B cell (primary cell): Measurements from ENCODE around the gene MELK. TPM values are rescaled to one million over a fixed set of nuclear protein-coding genes. Genes with fewer than 3 reads are reported as not detected.

Experiments
- ATAC-seq: fragments of 200-7000 bp; cut with Tn5 transposase; one replicate; pipeline ENCODE4 v1.10.0; 2021; ENCODE audit warnings: low read depth, mild to moderate bottlenecking, moderate number of reproducible peaks, moderate library complexity
- CTCF ChIA-PET: fragments of 350-600 bp; sonication (Branson Sonifier 250); formaldehyde crosslinking; loops from one replicate; lab custom pipeline; 2021; ENCODE audit warnings: antibody characterized with exemption, inconsistent platforms; lab: Charles Lee
- POLR2A ChIA-PET: fragments of 350-600 bp; sonication (Branson Sonifier 250); formaldehyde crosslinking; loops from one replicate; lab custom pipeline; 2021; ENCODE audit warnings: antibody characterized with exemption; lab: Charles Lee
- DNase-seq: peaks from one replicate; pipeline ENCODE4 v3.0.0; 2013
- H2AFZ ChIP-seq: 2 replicates; pipeline ENCODE4 v1.6.1; 2012; ENCODE audit warnings: mild to moderate bottlenecking, low read depth, low read length; ENCODE audit not compliant: insufficient read depth, poor library complexity, severe bottlenecking
- H3K27ac ChIP-seq, 2 donors: 1 replicate in 1 of 2; 2 replicates in 1 of 2; pipeline ENCODE4 v1.5.1; 2012 to 2013; ENCODE audit warnings: low read length in 2 of 2, mild to moderate bottlenecking in 2 of 2, moderate library complexity in 1 of 2
- H3K27me3 ChIP-seq, 4 experiments: fragments of 200-600 bp in 1 of 4; sonication (generic) in 1 of 4; replicated peaks in 1 of 4; 1 replicate in 2 of 4; 2 replicates in 2 of 4; pipeline versions ENCODE4 v1.6.1 to v1.7.0; 2013 to 2016; ENCODE audit warnings: low read length in 3 of 4, mild to moderate bottlenecking in 2 of 4, mixed read lengths in 1 of 4, moderate library complexity in 1 of 4; ENCODE audit not compliant: insufficient read depth in 4 of 4, control insufficient read depth in 3 of 4; ENCODE audit errors: control extremely low read depth in 1 of 4
- H3K36me3 ChIP-seq, 2 experiments: replicated peaks in 1 of 2; 1 replicate in 1 of 2; 2 replicates in 1 of 2; pipeline versions ENCODE4 v1.6.1 to v1.7.1; 2013; ENCODE audit warnings: low read length in 1 of 2; ENCODE audit not compliant: insufficient read depth in 2 of 2, control insufficient read depth in 1 of 2; ENCODE audit errors: control extremely low read depth in 1 of 2, extremely low read depth in 1 of 2
- H3K4me1 ChIP-seq, 2 donors: fragments of 200-600 bp in 1 of 2; sonication (generic) in 1 of 2; 1 replicate in 1 of 2; 2 replicates in 1 of 2; pipeline versions ENCODE4 v1.5.1 to v1.6.1; 2013 to 2017; ENCODE audit warnings: low read length in 2 of 2; ENCODE audit not compliant: control insufficient read depth in 2 of 2, insufficient read depth in 2 of 2
- H3K4me2 ChIP-seq: replicated peaks from 2 replicates; pipeline ENCODE3; 2012; ENCODE audit warnings: mild to moderate bottlenecking, low read depth, low read length; ENCODE audit not compliant: poor library complexity, severe bottlenecking
- H3K4me3 ChIP-seq, 5 experiments: fragments of 200-600 bp in 1 of 5; sonication (generic) in 1 of 5; 1 replicate in 3 of 5; 2 replicates in 2 of 5; pipeline versions ENCODE4 v1.5.1 to v1.7.0; 2011 to 2016; ENCODE audit warnings: low read length in 4 of 5, mild to moderate bottlenecking in 4 of 5, low read depth in 2 of 5, control low read depth in 1 of 5, moderate library complexity in 1 of 5; ENCODE audit not compliant: insufficient read depth in 1 of 5; ENCODE audit errors: control extremely low read depth in 1 of 5, extremely low read depth in 1 of 5
- H3K79me2 ChIP-seq: fragments of 200-600 bp; sonication (generic); one replicate; pipeline ENCODE4 v1.6.0; 2016; ENCODE audit warnings: low read length; ENCODE audit not compliant: control insufficient read depth, insufficient read depth
- H3K9ac ChIP-seq: fragments of 200-600 bp; sonication (generic); 2 replicates; pipeline ENCODE4 v1.6.1; 2017; ENCODE audit warnings: mild to moderate bottlenecking, low read length, moderate library complexity
- H3K9me3 ChIP-seq, 3 donors: one replicate each; pipeline versions ENCODE4 v1.6.1 to v1.7.1; 2013; ENCODE audit warnings: low read length in 2 of 3; ENCODE audit not compliant: control insufficient read depth in 2 of 3, insufficient read depth in 1 of 3; ENCODE audit errors: control extremely low read depth in 1 of 3
- H4K20me1 ChIP-seq: 2 replicates; pipeline ENCODE4 v1.6.0; 2012; ENCODE audit warnings: mild to moderate bottlenecking, low read length; ENCODE audit not compliant: insufficient read depth, control insufficient read depth, poor library complexity, severe bottlenecking
- H3K27ac Mint-ChIP-seq: one replicate; pipeline ENCODE4 v1.8.0; 2021; ENCODE audit warnings: mixed read lengths
- H3K27me3 Mint-ChIP-seq: one replicate; pipeline ENCODE4 v1.8.0; 2021; ENCODE audit warnings: mixed read lengths
- H3K4me1 Mint-ChIP-seq: one replicate; pipeline ENCODE4 v1.8.0; 2021; ENCODE audit warnings: mixed read lengths
- H3K4me3 Mint-ChIP-seq: one replicate; pipeline ENCODE4 v1.8.0; 2021; ENCODE audit warnings: mixed read lengths
- H3K9me3 Mint-ChIP-seq: one replicate; pipeline ENCODE4 v1.8.0; 2022; ENCODE audit warnings: mixed read lengths; ENCODE audit not compliant: insufficient read depth
- CTCF ChIP-seq: fragments of 200-600 bp; IDR thresholded peaks from one replicate; pipeline ENCODE4 v1.8.0; 2022; ENCODE audit warnings: antibody characterized with exemption, mild to moderate bottlenecking
- EZH2 ChIP-seq: IDR thresholded peaks from 2 replicates; pipeline ENCODE4 v1.6.1; 2012; ENCODE audit warnings: borderline replicate concordance, low read depth, mild to moderate bottlenecking, moderate library complexity, low read length; ENCODE audit not compliant: insufficient read depth, poor library complexity, severe bottlenecking
- WGBS: methylation state at CpG from one replicate; pipeline ENCODE4 v1.1.5; 2013; ENCODE audit warnings: missing lambda C conversion rate; ENCODE audit not compliant: insufficient coverage; 5-methylcytosine and 5-hydroxymethylcytosine counted together
- intact Hi-C: fragments of 100-400 bp; cut with micrococcal nuclease; formaldehyde crosslinking; loops from one replicate; pipeline ENCODE4 v1.10.0; 2022
- polyA plus RNA-seq: library from polyadenylated mRNA; depleted of rRNA; stranded (reverse); fragments of >200 nt; gene quantifications from 2 replicates; pipeline ENCODE4 v1.2.3, GENCODE V29; 2012
- total RNA-seq, 2 donors: library from RNA; stranded (reverse); fragments of 120-200 nt in 1 of 2; gene quantifications; 1 replicate in 1 of 2; 2 replicates in 1 of 2; pipeline versions ENCODE4 v1.2.3 to v1.2.4, GENCODE V29; 2013 to 2022

MELK gene
- total and polyA plus RNA-seq, 2 donors (not counting 1 experiment from before 2014, with no cell fraction given) = 0.17 to 0.18 TPM

GRCh38 chr9:36592801-36593583 lies 20.3 kb downstream of the MELK start:
- Histone ChIP-seq H3K79me2 (no peaks in the 10 kb centered on the region), H3K9me3 (no peaks in the 10 kb centered on the region), H3K4me2 (no peak overlapping the region), H3K4me1 (no peaks in the 10 kb centered on the region), H3K27me3 (no peaks in the 10 kb centered on the region), H2AFZ (no peak overlapping the region), H4K20me1 (no peaks in the 10 kb centered on the region), H3K36me3 (no peaks in the 10 kb centered on the region), H3K27ac (no peak overlapping the region), H3K9ac (no peak overlapping the region), H3K4me3 (no peak overlapping the region)
- Mint-ChIP-seq H3K4me1 (no peaks in the 10 kb centered on the region), H3K27me3 (no peaks in the 10 kb centered on the region), H3K27ac (no peak overlapping the region), H3K4me3 (no peak overlapping the region), H3K9me3 (no peaks in the 10 kb centered on the region)
- DNase-seq (no peak), ATAC-seq (no peak)
- ChIA-PET CTCF (no interaction called here), POLR2A (no interaction called here)
- 100% methylated on average over 2 of the region's 4 CpGs for WGBS
- intact Hi-C loops = no loop called here
- no peak for TF ChIP-seq EZH2
- no peak for TF ChIP-seq CTCF

GRCh38 chr9:36594213-36594612 lies 21.5 kb downstream of the MELK start:
- Histone ChIP-seq H3K4me1 (no peaks in the 10 kb centered on the region), H4K20me1 (no peaks in the 10 kb centered on the region), H3K36me3 (no peaks in the 10 kb centered on the region), H3K27ac (no peak overlapping the region), H3K9ac (no peak overlapping the region), H3K4me2 (no peak overlapping the region), H3K4me3 (no peak overlapping the region), H3K79me2 (no peaks in the 10 kb centered on the region), H2AFZ (no peak overlapping the region), H3K27me3 (no peaks in the 10 kb centered on the region), H3K9me3 (no peaks in the 10 kb centered on the region)
- ChIA-PET POLR2A (no interaction called here), CTCF (interaction anchor here (0.6 kb wide), 1 partner anchor 538 kb away, joined by 3 read pairs; no protein-coding TSS in a partner anchor)
- Mint-ChIP-seq H3K4me3 (no peak overlapping the region), H3K27me3 (no peaks in the 10 kb centered on the region), H3K27ac (no peak overlapping the region), H3K9me3 (no peaks in the 10 kb centered on the region), H3K4me1 (no peaks in the 10 kb centered on the region)
- ATAC-seq (no peak), DNase-seq (no peak)
- TF ChIP-seq EZH2 (no peak), CTCF (no peak)
- WGBS = no CpG with 5 or more reads among the region's 3 CpGs
- intact Hi-C loops = no loop called here
